H9 (cell line): ENCODE results near the gene SLC34A1. TPM values are rescaled to one million over a fixed set of nuclear protein-coding genes. Genes with fewer than 3 reads are reported as not detected.

ENCODE experiments used
- DNase-seq: peaks from one replicate; pipeline ENCODE4 v3.0.0-alpha.2; 2017
- H2AFZ ChIP-seq: one replicate; pipeline ENCODE4 v1.6.1; 2013; ENCODE audit warnings: mild to moderate bottlenecking, low read length, control low read depth, moderate library complexity
- H2AK5ac ChIP-seq: 2 replicates; pipeline ENCODE4 v1.6.1; 2013; ENCODE audit warnings: low read length, control low read depth, mixed read lengths; ENCODE audit not compliant: insufficient read length
- H2BK120ac ChIP-seq: one replicate; pipeline ENCODE4 v1.6.1; 2013; ENCODE audit warnings: low read depth, mild to moderate bottlenecking, low read length, control low read depth, inconsistent platforms; ENCODE audit not compliant: poor library complexity, severe bottlenecking
- H2BK12ac ChIP-seq: 2 replicates; pipeline ENCODE4 v1.6.1; 2013; ENCODE audit warnings: low read length, control low read depth, mixed read lengths, low read depth; ENCODE audit not compliant: insufficient read length
- H2BK15ac ChIP-seq: 2 replicates; pipeline ENCODE4 v1.6.1; 2013; ENCODE audit warnings: low read depth, low read length, control low read depth
- H2BK20ac ChIP-seq: one replicate; pipeline ENCODE4 v1.6.1; 2013; ENCODE audit warnings: low read depth, mild to moderate bottlenecking, low read length, control low read depth, inconsistent platforms; ENCODE audit not compliant: poor library complexity, severe bottlenecking
- H2BK5ac ChIP-seq: 2 replicates; pipeline ENCODE4 v1.6.1; 2013; ENCODE audit warnings: low read length, control low read depth, mixed read lengths; ENCODE audit not compliant: insufficient read length
- H3K14ac ChIP-seq: 2 replicates; pipeline ENCODE4 v1.6.1; 2013; ENCODE audit warnings: low read length, control low read depth; ENCODE audit not compliant: insufficient read depth
- H3K18ac ChIP-seq: 2 replicates; pipeline ENCODE4 v1.6.1; 2013; ENCODE audit warnings: low read depth, mild to moderate bottlenecking, mixed read lengths, low read length, control low read depth; ENCODE audit not compliant: insufficient read length
- H3K23ac ChIP-seq: 2 replicates; pipeline ENCODE4 v1.6.1; 2013; ENCODE audit warnings: low read length, control low read depth, mixed read lengths, low read depth; ENCODE audit not compliant: insufficient read length
- H3K23me2 ChIP-seq: 2 replicates; pipeline ENCODE4 v1.6.1; 2013; ENCODE audit warnings: low read depth, mild to moderate bottlenecking, mixed read lengths, low read length, control low read depth; ENCODE audit not compliant: insufficient read length, poor library complexity, severe bottlenecking
- H3K27ac ChIP-seq: 2 replicates; pipeline ENCODE4 v1.5.1; 2013; ENCODE audit warnings: low read length, control low read depth, mixed read lengths, low read depth; ENCODE audit not compliant: insufficient read length
- H3K27me3 ChIP-seq: 2 replicates; pipeline ENCODE4 v1.6.1; 2013; ENCODE audit warnings: low read length, control low read depth, inconsistent platforms; ENCODE audit not compliant: insufficient read depth
- H3K4ac ChIP-seq: 2 replicates; pipeline ENCODE4 v1.6.1; 2013; ENCODE audit warnings: low read depth, mild to moderate bottlenecking, control low read depth, inconsistent platforms, low read length, moderate library complexity
- H3K4me1 ChIP-seq: 2 replicates; pipeline ENCODE4 v1.6.1; 2013; ENCODE audit warnings: low read length, control low read depth, inconsistent platforms; ENCODE audit not compliant: insufficient read depth
- H3K4me2 ChIP-seq: 2 replicates; pipeline ENCODE4 v1.6.1; 2013; ENCODE audit warnings: low read length, control low read depth, mixed read lengths; ENCODE audit not compliant: insufficient read length, insufficient read depth
- H3K56ac ChIP-seq: 2 replicates; pipeline ENCODE4 v1.6.1; 2013; ENCODE audit warnings: low read depth, mild to moderate bottlenecking, mixed read lengths, low read length, control low read depth; ENCODE audit not compliant: insufficient read length
- H3K79me1 ChIP-seq: 2 replicates; pipeline ENCODE4 v1.6.1; 2013; ENCODE audit warnings: low read depth, mild to moderate bottlenecking, moderate library complexity, low read length, control low read depth, inconsistent platforms; ENCODE audit not compliant: insufficient read depth, poor library complexity, severe bottlenecking
- H3K79me2 ChIP-seq: 2 replicates; pipeline ENCODE4 v1.6.1; 2013; ENCODE audit warnings: low read length, control low read depth, inconsistent platforms; ENCODE audit not compliant: insufficient read depth
- H3K9ac ChIP-seq: 2 replicates; pipeline ENCODE4 v1.6.1; 2013; ENCODE audit warnings: low read length, control low read depth, mixed read lengths; ENCODE audit not compliant: insufficient read length; ENCODE audit errors: extremely low read depth
- H3K9me3 ChIP-seq: one replicate; pipeline ENCODE4 v1.6.1; 2013; ENCODE audit warnings: low read depth, low read length, inconsistent platforms; ENCODE audit not compliant: control insufficient read depth
- H3T11ph ChIP-seq: one replicate; pipeline ENCODE4 v1.6.1; 2013; ENCODE audit warnings: mild to moderate bottlenecking, low read length, control low read depth, inconsistent platforms
- H4K20me1 ChIP-seq: one replicate; pipeline ENCODE4 v1.6.1; 2013; ENCODE audit not compliant: control insufficient read depth, insufficient read length, insufficient read depth
- H4K5ac ChIP-seq: 2 replicates; pipeline ENCODE4 v1.6.1; 2013; ENCODE audit warnings: low read depth, mild to moderate bottlenecking, mixed read lengths, low read length, control low read depth; ENCODE audit not compliant: insufficient read length
- H4K8ac ChIP-seq: replicated peaks from 2 replicates; pipeline ENCODE4 v1.6.1; 2013; ENCODE audit warnings: low read length, control low read depth, mixed read lengths, low read depth; ENCODE audit not compliant: insufficient read length
- H4K91ac ChIP-seq: 2 replicates; pipeline ENCODE4 v1.6.1; 2013; ENCODE audit warnings: low read depth, mild to moderate bottlenecking, moderate library complexity, mixed read lengths, low read length, control low read depth; ENCODE audit not compliant: insufficient read length
- H3K27ac Mint-ChIP-seq, 3 experiments: 2 replicates in 2 of 3; 3 replicates in 1 of 3; pipeline ENCODE4 v1.8.0; 2020 to 2021; ENCODE audit warnings: mixed read lengths in 3 of 3, mild to moderate bottlenecking in 1 of 3, moderate library complexity in 1 of 3
- H3K27me3 Mint-ChIP-seq: 2 replicates; pipeline ENCODE4 v1.8.0; 2021; ENCODE audit warnings: low read depth, mild to moderate bottlenecking, moderate library complexity, mixed read lengths
- H3K36me3 Mint-ChIP-seq, 3 experiments: 2 replicates in 2 of 3; 3 replicates in 1 of 3; pipeline ENCODE4 v1.8.0; 2020 to 2021; ENCODE audit warnings: low read depth in 3 of 3, mixed read lengths in 3 of 3; ENCODE audit not compliant: insufficient read depth in 1 of 3
- H3K4me1 Mint-ChIP-seq, 2 experiments: 2 replicates each; pipeline ENCODE4 v1.8.0; 2020; ENCODE audit warnings: mixed read lengths in 2 of 2
- H3K4me3 Mint-ChIP-seq, 2 experiments: 2 replicates in 1 of 2; 3 replicates in 1 of 2; pipeline ENCODE4 v1.8.0; 2020 to 2021; ENCODE audit warnings: mild to moderate bottlenecking in 2 of 2, mixed read lengths in 2 of 2, moderate library complexity in 1 of 2
- H3K9me3 Mint-ChIP-seq, 2 experiments: 2 replicates in 1 of 2; 3 replicates in 1 of 2; pipeline ENCODE4 v1.8.0; 2020; ENCODE audit warnings: mild to moderate bottlenecking in 2 of 2, mixed read lengths in 2 of 2, moderate library complexity in 1 of 2
- CTCF ChIP-seq: fragments of 200-600 bp; sonication (generic); conservative IDR thresholded peaks from 3 replicates; pipeline ENCODE4 v1.8.0; 2021; ENCODE audit warnings: antibody characterized with exemption, mild to moderate bottlenecking
- WGBS: extraction: QIAGEN DNeasy Blood & Tissue Kit; methylation state at CpG from one replicate; pipeline ENCODE4 v1.1.7; 2013; ENCODE audit warnings: missing lambda C conversion rate, low lambda C conversion rate, mixed read lengths; ENCODE audit not compliant: insufficient read length; ENCODE audit errors: extremely low coverage; 5-methylcytosine and 5-hydroxymethylcytosine counted together
- total RNA-seq: library from RNA; stranded (reverse); gene quantifications from 2 replicates; pipeline ENCODE4 v1.2.1, GENCODE V29; 2021

The SLC34A1 gene
- total RNA-seq, 1 experiment from 2014 or later = not detected

GRCh38 chr5:177434942-177435738 lies 50.9 kb downstream of the SLC34A1 start:
- no peak overlapping the region for H2BK5ac ChIP-seq
- no peak for DNase-seq
- TF ChIP-seq CTCF = no peak
- H3K4me1 Mint-ChIP-seq = peaks cover 7 to 17% of the 10 kb centered on the region in 2 experiments
- peaks cover 1% of the 10 kb centered on the region; the same call in 1 of the 2 replicates for H3K27me3 Mint-ChIP-seq
- H3K79me2 ChIP-seq = no peaks in the 10 kb centered on the region
- H2AK5ac ChIP-seq = no peak overlapping the region
- no CpG with 5 or more reads among the region's 20 CpGs for WGBS
- H3K23me2 ChIP-seq = no peaks in the 10 kb centered on the region
- no peak overlapping the region for H3K4ac ChIP-seq
- no peak overlapping the region for H3K4me3 Mint-ChIP-seq
- H4K5ac ChIP-seq = no peak overlapping the region
- peaks cover 24 to 78% (median 71%) of the 10 kb centered on the region in 3 experiments for H3K36me3 Mint-ChIP-seq
- no peaks in the 10 kb centered on the region for H3K27me3 ChIP-seq
- no peak overlapping the region for H4K91ac ChIP-seq
- no peak overlapping the region for H2BK20ac ChIP-seq
- H2AFZ ChIP-seq = no peak overlapping the region
- H3K9me3 ChIP-seq = no peaks in the 10 kb centered on the region
- H3K79me1 ChIP-seq = no peaks in the 10 kb centered on the region
- no peak overlapping the region for H2BK15ac ChIP-seq
- no peak overlapping the region for H3K23ac ChIP-seq
- peaks cover 0 to 3% of the 10 kb centered on the region in 2 experiments; a peak in 1 of 5 replicates for H3K9me3 Mint-ChIP-seq
- no peak overlapping the region for H3T11ph ChIP-seq
- H4K8ac ChIP-seq = no peak overlapping the region
- no peak overlapping the region for H3K27ac ChIP-seq
- no peak overlapping the region for H2BK12ac ChIP-seq
- H3K9ac ChIP-seq = no peak overlapping the region
- no peak overlapping the region for H3K56ac ChIP-seq
- H3K18ac ChIP-seq = no peak overlapping the region
- H3K14ac ChIP-seq = no peak overlapping the region
- no peak overlapping the region for H3K4me2 ChIP-seq
- no peak overlapping the region for H2BK120ac ChIP-seq
- no peak overlapping the region for H3K27ac Mint-ChIP-seq
- peaks cover 2% of the 10 kb centered on the region for H4K20me1 ChIP-seq
- no peaks in the 10 kb centered on the region for H3K4me1 ChIP-seq
